Measurements from ENCODE around the gene MAGOH.

The MAGOH gene

DNA sequence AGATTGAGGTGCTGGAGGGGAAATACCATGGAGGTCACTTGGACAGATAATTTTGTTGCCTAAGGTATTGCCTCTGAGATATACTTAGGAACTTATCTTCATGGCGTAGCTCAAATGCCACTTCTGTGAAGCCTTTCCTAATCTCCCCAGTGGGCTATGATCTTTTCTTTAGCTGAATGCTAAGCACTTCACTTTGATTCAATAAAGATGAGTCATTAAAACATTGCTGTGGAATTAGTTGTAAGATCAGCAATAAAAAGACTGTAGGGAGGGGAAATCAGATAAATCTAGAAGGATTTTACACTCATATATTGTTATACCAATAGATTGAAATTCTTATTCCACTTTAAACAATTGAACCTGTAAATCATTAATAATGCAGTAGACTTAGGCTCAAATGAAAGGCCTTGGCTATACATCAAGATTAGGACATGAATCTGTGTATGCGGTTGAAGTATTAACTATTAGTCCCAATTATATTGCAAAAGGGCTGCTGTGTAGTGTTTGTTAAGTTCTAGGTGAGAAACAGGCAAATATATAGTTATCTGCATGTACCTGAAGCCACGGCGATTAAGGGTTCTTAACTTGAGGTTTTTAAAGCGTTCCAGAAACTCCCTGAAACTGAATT, 19.2 kb upstream of the MAGOH start:
- Histone ChIP-seq H3K4me3 (ENCODE audit: low read depth in 1 of 5, low read length in 5 of 5) (no peak overlapping the region), H3K27me3 (ENCODE audit: control insufficient read depth in 5 of 5, insufficient read depth in 4 of 5, low read length in 5 of 5) (no peaks in the 10 kb centered on the region), H3K9me3 (ENCODE audit: control insufficient read depth in 5 of 5, low read length in 5 of 5) (no peaks in the 10 kb centered on the region), H3K27ac (ENCODE audit: low read depth, low read length) (no peak overlapping the region), H3K4me1 (ENCODE audit: control insufficient read depth in 5 of 5, insufficient read depth in 5 of 5, low read length in 5 of 5) (peaks cover 0 to 5% (median 0%) of the 10 kb centered on the region in 5 donors), H3K36me3 (ENCODE audit: control insufficient read depth in 5 of 5, insufficient read depth in 5 of 5, low read length in 5 of 5) (peaks cover 0 to 6% (median 2%) of the 10 kb centered on the region in 5 donors), H3K9ac (ENCODE audit: low read length in 5 of 5) (no peak overlapping the region)

GRCh38 chr1:53256511-53257453, 18.5 kb upstream of the MAGOH start:
- H3K36me3 ChIP-seq (ENCODE audit: control insufficient read depth in 5 of 5, insufficient read depth in 5 of 5, low read length in 5 of 5) = peaks cover 0 to 6% (median 2%) of the 10 kb centered on the region in 5 donors
- peaks cover 0 to 5% (median 0%) of the 10 kb centered on the region in 5 donors for H3K4me1 ChIP-seq (ENCODE audit: control insufficient read depth in 5 of 5, insufficient read depth in 5 of 5, low read length in 5 of 5)
- H3K9ac ChIP-seq (ENCODE audit: low read length in 5 of 5) = no peak overlapping the region
- H3K27me3 ChIP-seq (ENCODE audit: control insufficient read depth in 5 of 5, insufficient read depth in 4 of 5, low read length in 5 of 5) = no peaks in the 10 kb centered on the region
- no peak overlapping the region for H3K4me3 ChIP-seq (ENCODE audit: low read depth in 1 of 5, low read length in 5 of 5)
- H3K27ac ChIP-seq (ENCODE audit: low read depth, low read length) = no peak overlapping the region
- H3K9me3 ChIP-seq (ENCODE audit: control insufficient read depth in 5 of 5, low read length in 5 of 5) = no peaks in the 10 kb centered on the region

GRCh38 chr1:53255031-53255430, 16.7 kb upstream of the MAGOH start:
- Histone ChIP-seq H3K4me1 (ENCODE audit: control insufficient read depth in 5 of 5, insufficient read depth in 5 of 5, low read length in 5 of 5) (peaks cover 0 to 5% (median 0%) of the 10 kb centered on the region in 5 donors), H3K9ac (ENCODE audit: low read length in 5 of 5) (no peak overlapping the region), H3K27me3 (ENCODE audit: control insufficient read depth in 5 of 5, insufficient read depth in 4 of 5, low read length in 5 of 5) (no peaks in the 10 kb centered on the region), H3K4me3 (ENCODE audit: low read depth in 1 of 5, low read length in 5 of 5) (no peak overlapping the region), H3K36me3 (ENCODE audit: control insufficient read depth in 5 of 5, insufficient read depth in 5 of 5, low read length in 5 of 5) (no peaks in the 10 kb centered on the region), H3K27ac (ENCODE audit: low read depth, low read length) (no peak overlapping the region), H3K9me3 (ENCODE audit: control insufficient read depth in 5 of 5, low read length in 5 of 5) (no peaks in the 10 kb centered on the region)

GRCh38 chr1:53254011-53254640, 15.8 kb upstream of the MAGOH start:
- Histone ChIP-seq H3K36me3 (ENCODE audit: control insufficient read depth in 5 of 5, insufficient read depth in 5 of 5, low read length in 5 of 5) (no peaks in the 10 kb centered on the region), H3K4me1 (ENCODE audit: control insufficient read depth in 5 of 5, insufficient read depth in 5 of 5, low read length in 5 of 5) (peaks cover 0 to 5% (median 0%) of the 10 kb centered on the region in 5 donors)

GRCh38 chr1:53250325-53250724, 12.0 kb upstream of the MAGOH start:
- Histone ChIP-seq H3K9ac (ENCODE audit: low read length in 5 of 5) (no peak overlapping the region), H3K27me3 (ENCODE audit: control insufficient read depth in 5 of 5, insufficient read depth in 4 of 5, low read length in 5 of 5) (no peaks in the 10 kb centered on the region), H3K36me3 (ENCODE audit: control insufficient read depth in 5 of 5, insufficient read depth in 5 of 5, low read length in 5 of 5) (no peaks in the 10 kb centered on the region), H3K27ac (ENCODE audit: low read depth, low read length) (no peak overlapping the region), H3K9me3 (ENCODE audit: control insufficient read depth in 5 of 5, low read length in 5 of 5) (no peaks in the 10 kb centered on the region), H3K4me1 (ENCODE audit: control insufficient read depth in 5 of 5, insufficient read depth in 5 of 5, low read length in 5 of 5) (peaks cover 0 to 5% (median 0%) of the 10 kb centered on the region in 5 donors), H3K4me3 (ENCODE audit: low read depth in 1 of 5, low read length in 5 of 5) (no peak overlapping the region)

More at GRCh38 chr1:53254011-53254640, 15.8 kb upstream of the MAGOH start:
- H3K9me3 ChIP-seq (ENCODE audit: control insufficient read depth in 5 of 5, low read length in 5 of 5) = no peaks in the 10 kb centered on the region
- H3K9ac ChIP-seq (ENCODE audit: low read length in 5 of 5) = no peak overlapping the region
- no peak overlapping the region for H3K4me3 ChIP-seq (ENCODE audit: low read depth in 1 of 5, low read length in 5 of 5)
- no peaks in the 10 kb centered on the region for H3K27me3 ChIP-seq (ENCODE audit: control insufficient read depth in 5 of 5, insufficient read depth in 4 of 5, low read length in 5 of 5)
- H3K27ac ChIP-seq (ENCODE audit: low read depth, low read length) = no peak overlapping the region

DNA sequence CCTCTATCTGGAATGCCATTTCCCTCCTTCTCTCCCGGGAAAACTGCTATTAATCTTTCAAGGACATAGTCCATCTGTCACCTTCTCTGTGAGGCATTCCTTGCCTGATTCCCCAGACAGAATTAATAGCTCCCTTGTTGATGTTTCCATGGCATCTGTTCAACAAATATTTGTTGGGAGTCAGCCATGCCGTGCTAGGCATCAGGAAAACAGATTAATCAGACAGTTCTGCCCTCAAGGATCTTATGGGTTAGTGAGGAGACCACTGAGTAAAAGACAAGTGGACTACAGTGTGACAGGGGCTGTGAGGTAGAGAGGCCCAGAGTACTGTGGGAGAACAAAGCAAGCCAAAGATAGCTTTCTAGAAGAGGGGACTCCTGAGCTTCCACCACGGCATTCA, 11.4 kb upstream of the MAGOH start:
- no peaks in the 10 kb centered on the region for H3K36me3 ChIP-seq (ENCODE audit: control insufficient read depth in 5 of 5, insufficient read depth in 5 of 5, low read length in 5 of 5)
- no peak overlapping the region for H3K9ac ChIP-seq (ENCODE audit: low read length in 5 of 5)
- no peak overlapping the region for H3K4me3 ChIP-seq (ENCODE audit: low read depth in 1 of 5, low read length in 5 of 5)
- H3K27ac ChIP-seq (ENCODE audit: low read depth, low read length) = no peak overlapping the region
- peaks cover 0 to 5% (median 2%) of the 10 kb centered on the region in 5 donors for H3K4me1 ChIP-seq (ENCODE audit: control insufficient read depth in 5 of 5, insufficient read depth in 5 of 5, low read length in 5 of 5)
- no peaks in the 10 kb centered on the region for H3K27me3 ChIP-seq (ENCODE audit: control insufficient read depth in 5 of 5, insufficient read depth in 4 of 5, low read length in 5 of 5)
- no peaks in the 10 kb centered on the region for H3K9me3 ChIP-seq (ENCODE audit: control insufficient read depth in 5 of 5, low read length in 5 of 5)

GRCh38 chr1:53246261-53247134, 8.2 kb upstream of the MAGOH start:
- Histone ChIP-seq H3K9ac (ENCODE audit: low read length in 5 of 5) (no peak overlapping the region), H3K27ac (ENCODE audit: low read depth, low read length) (no peak overlapping the region), H3K27me3 (ENCODE audit: control insufficient read depth in 5 of 5, insufficient read depth in 4 of 5, low read length in 5 of 5) (no peaks in the 10 kb centered on the region), H3K9me3 (ENCODE audit: control insufficient read depth in 5 of 5, low read length in 5 of 5) (no peaks in the 10 kb centered on the region), H3K36me3 (ENCODE audit: control insufficient read depth in 5 of 5, insufficient read depth in 5 of 5, low read length in 5 of 5) (no peaks in the 10 kb centered on the region), H3K4me1 (ENCODE audit: control insufficient read depth in 5 of 5, insufficient read depth in 5 of 5, low read length in 5 of 5) (peaks cover 0 to 19% (median 0%) of the 10 kb centered on the region in 5 donors), H3K4me3 (ENCODE audit: low read depth in 1 of 5, low read length in 5 of 5) (no peak overlapping the region)

- Histone ChIP-seq H3K27ac (ENCODE audit: low read depth, low read length) (no peak overlapping the region), H3K27me3 (ENCODE audit: control insufficient read depth in 5 of 5, insufficient read depth in 4 of 5, low read length in 5 of 5) (no peaks in the 10 kb centered on the region), H3K9ac (ENCODE audit: low read length in 5 of 5) (peak overlapping the region in 1 of 5 donors; percentile 14), H3K36me3 (ENCODE audit: control insufficient read depth in 5 of 5, insufficient read depth in 5 of 5, low read length in 5 of 5) (no peaks in the 10 kb centered on the region), H3K4me1 (ENCODE audit: control insufficient read depth in 5 of 5, insufficient read depth in 5 of 5, low read length in 5 of 5) (peaks cover 0 to 20% (median 1%) of the 10 kb centered on the region in 5 donors), H3K9me3 (ENCODE audit: control insufficient read depth in 5 of 5, low read length in 5 of 5) (no peaks in the 10 kb centered on the region), H3K4me3 (ENCODE audit: low read depth in 1 of 5, low read length in 5 of 5) (peak overlapping the region in 1 of 5 donors; percentile 16)
Observed at GRCh38 chr1:53244141-53244540, 5.8 kb upstream of the MAGOH start.

DNA sequence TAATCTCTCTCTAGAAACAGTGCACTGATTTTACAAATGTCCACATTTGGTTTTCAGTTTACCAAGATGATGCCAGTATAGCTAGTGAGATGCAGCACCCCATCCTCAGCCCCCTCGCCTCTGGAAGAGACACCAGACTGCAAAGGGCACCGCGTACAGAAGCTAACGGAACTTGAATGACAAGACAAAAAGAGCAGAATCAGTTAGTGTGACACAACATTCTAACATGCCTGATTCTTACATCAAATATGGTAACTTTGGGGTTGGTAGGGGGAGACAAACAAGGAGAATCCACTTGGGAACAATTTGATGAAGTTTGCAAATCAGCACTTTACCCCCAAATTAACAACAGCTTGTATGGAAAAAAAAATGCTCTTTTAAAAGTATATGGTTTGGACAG, 4.1 kb upstream of the MAGOH start:
- Histone ChIP-seq H3K27ac (ENCODE audit: low read depth, low read length) (no peak overlapping the region), H3K9me3 (ENCODE audit: control insufficient read depth in 5 of 5, low read length in 5 of 5) (no peaks in the 10 kb centered on the region), H3K4me1 (ENCODE audit: control insufficient read depth in 5 of 5, insufficient read depth in 5 of 5, low read length in 5 of 5) (peaks cover 6 to 31% (median 15%) of the 10 kb centered on the region in 5 donors), H3K4me3 (ENCODE audit: low read depth in 1 of 5, low read length in 5 of 5) (no peak overlapping the region), H3K27me3 (ENCODE audit: control insufficient read depth in 5 of 5, insufficient read depth in 4 of 5, low read length in 5 of 5) (no peaks in the 10 kb centered on the region), H3K9ac (ENCODE audit: low read length in 5 of 5) (no peak overlapping the region), H3K36me3 (ENCODE audit: control insufficient read depth in 5 of 5, insufficient read depth in 5 of 5, low read length in 5 of 5) (no peaks in the 10 kb centered on the region)
